HCT116 (cell line): ENCODE data around the gene FZR1. TPM values are rescaled to one million over a fixed set of nuclear protein-coding genes. Genes with fewer than 3 reads are reported as not detected.

ENCODE experiments used
- ATAC-seq: fragments of 200-7000 bp; cut with Tn5 transposase; 2 replicates; pipeline ENCODE4 v1.9.1; 2020; ENCODE audit warnings: mild to moderate bottlenecking, moderate library complexity
- BruUV-seq: library from RNA; stranded (reverse); fragments of 400-500 nt; replicated peaks from 2 replicates; lab custom pipeline; 2021; lab: Mats Ljungman, UMichigan
- CTCF ChIA-PET: fragments of 300-600 bp; sonication (Branson Sonifier 250); formaldehyde crosslinking; loops from one replicate; lab custom pipeline; 2021; ENCODE audit warnings: antibody characterized with exemption; lab: Charles Lee
- POLR2A ChIA-PET: fragments of 300-600, 350-600 bp; sonication (Branson Sonifier 250); formaldehyde crosslinking; loops from one replicate; lab custom pipeline; 2021; ENCODE audit warnings: antibody characterized with exemption; lab: Charles Lee
- RAD21 ChIA-PET, 2 experiments: fragments of 300-600 bp; sonication (Branson Sonifier 250); formaldehyde crosslinking; loops; one replicate each; lab custom pipeline; 2023; ENCODE audit warnings: low total read pairs in 2 of 2; ENCODE audit not compliant: uncharacterized antibody in 2 of 2, unreplicated experiment in 2 of 2, low non-redundant PET in 1 of 2; lab: Charles Lee
- DNase-seq: peaks from one replicate; pipeline ENCODE4 v3.0.0-alpha.2; 2010; ENCODE audit warnings: low read depth, low spot score
- H2AFZ ChIP-seq: fragments of 200-600 bp; shearing (Covaris generic), sonication (generic); 2 replicates; pipeline ENCODE4 v1.6.1; 2017; ENCODE audit warnings: low read depth, mixed run types, mixed read lengths, antibody characterized with exemption, low read length; ENCODE audit not compliant: poor library complexity, severe bottlenecking
- H3K27ac ChIP-seq: 2 replicates; pipeline ENCODE4 v1.5.1; 2012; ENCODE audit warnings: low read depth, low read length
- H3K27me3 ChIP-seq: fragments of 200-600 bp; sonication (generic); 2 replicates; pipeline ENCODE4 v1.6.1; 2016; ENCODE audit warnings: mixed run types, low read length, mixed read lengths; ENCODE audit not compliant: insufficient read depth
- H3K36me3 ChIP-seq, 2 experiments: fragments of 200-500 bp in 1 of 2; fragments of 200-600 bp in 1 of 2; sonication (Bioruptor generic) in 1 of 2; sonication (generic) in 1 of 2; 2 replicates each; pipeline versions ENCODE4 v1.5.1 to v1.6.1; 2014 to 2016; ENCODE audit warnings: low read length in 2 of 2, inconsistent platforms in 1 of 2, mixed read lengths in 1 of 2, mixed run types in 1 of 2; ENCODE audit not compliant: insufficient read depth in 2 of 2, control insufficient read depth in 1 of 2
- H3K4me1 ChIP-seq, 2 experiments: fragments of 200-600 bp in 1 of 2; sonication (generic) in 1 of 2; 2 replicates each; pipeline versions ENCODE4 v1.5.1 to v1.6.1; 2012 to 2017; ENCODE audit warnings: low read length in 2 of 2, inconsistent platforms in 1 of 2, mild to moderate bottlenecking in 1 of 2, mixed read lengths in 1 of 2, mixed run types in 1 of 2, moderate library complexity in 1 of 2; ENCODE audit not compliant: insufficient read depth in 2 of 2, control insufficient read depth in 1 of 2
- H3K4me2 ChIP-seq: fragments of 200-600 bp; sonication (generic); 2 replicates; pipeline ENCODE4 v1.6.1; 2017; ENCODE audit warnings: mixed run types, low read length, mixed read lengths
- H3K4me3 ChIP-seq, 2 experiments: fragments of 200-600 bp in 1 of 2; sonication (generic) in 1 of 2; replicated peaks in 1 of 2; 2 replicates each; pipeline ENCODE4 v1.5.1; 2011 to 2016; ENCODE audit warnings: low read length in 2 of 2, control low read depth in 1 of 2, low read depth in 1 of 2, mild to moderate bottlenecking in 1 of 2, mixed read lengths in 1 of 2, mixed run types in 1 of 2
- H3K79me2 ChIP-seq: fragments of 200-600 bp; sonication (generic); 2 replicates; pipeline ENCODE4 v1.6.1; 2017; ENCODE audit warnings: mild to moderate bottlenecking, mixed run types, low read length, moderate library complexity, mixed read lengths; ENCODE audit not compliant: insufficient read depth
- H3K9ac ChIP-seq: fragments of 200-600 bp; sonication (generic); 2 replicates; pipeline ENCODE4 v1.6.1; 2016; ENCODE audit warnings: low read length, mixed read lengths
- H3K9me2 ChIP-seq: fragments of 200-600 bp; sonication (generic), shearing (Covaris generic); 2 replicates; pipeline ENCODE4 v1.6.1; 2017; ENCODE audit warnings: mixed run types, mild to moderate bottlenecking, moderate library complexity; ENCODE audit not compliant: insufficient read depth
- H3K9me3 ChIP-seq, 2 experiments: fragments of 200-500 bp in 1 of 2; fragments of 200-600 bp in 1 of 2; sonication (Bioruptor generic) in 1 of 2; sonication (generic) in 1 of 2; 2 replicates each; pipeline ENCODE4 v1.6.1; 2014 to 2017; ENCODE audit warnings: low read length in 2 of 2, mixed read lengths in 2 of 2, inconsistent platforms in 1 of 2, low read depth in 1 of 2, mild to moderate bottlenecking in 1 of 2, mixed run types in 1 of 2, moderate library complexity in 1 of 2; ENCODE audit not compliant: control insufficient read depth in 1 of 2, insufficient read depth in 1 of 2
- H4K20me1 ChIP-seq: fragments of 200-600 bp; sonication (generic), shearing (Covaris generic); 2 replicates; pipeline ENCODE4 v1.6.1; 2017; ENCODE audit warnings: mixed run types, mild to moderate bottlenecking, moderate library complexity; ENCODE audit not compliant: insufficient read depth
- CBX3 ChIP-seq: IDR thresholded peaks from 2 replicates; pipeline ENCODE4 v1.6.1; 2012; ENCODE audit warnings: low read depth
- EGR1 ChIP-seq: IDR thresholded peaks from 2 replicates; pipeline ENCODE4 v1.6.1; 2012; ENCODE audit warnings: low read depth
- ELF1 ChIP-seq: IDR thresholded peaks from 2 replicates; pipeline ENCODE4 v1.6.1; 2012; ENCODE audit warnings: low read depth, borderline replicate concordance
- FOSL1 ChIP-seq: IDR thresholded peaks from 2 replicates; pipeline ENCODE4 v1.6.1; 2012; ENCODE audit warnings: low read depth
- JUND ChIP-seq: IDR thresholded peaks from 2 replicates; pipeline ENCODE4 v1.6.1; 2012
- POLR2AphosphoS5 ChIP-seq: IDR thresholded peaks from 2 replicates; pipeline ENCODE4 v1.6.1; 2011; ENCODE audit warnings: mild to moderate bottlenecking, low read depth, low read length, moderate library complexity
- SIN3A ChIP-seq: IDR thresholded peaks from 2 replicates; pipeline ENCODE4 v1.6.1; 2012; ENCODE audit warnings: low read depth
- SP1 ChIP-seq: IDR thresholded peaks from 2 replicates; pipeline ENCODE4 v1.6.1; 2012; ENCODE audit warnings: low read depth
- SRF ChIP-seq: IDR thresholded peaks from 2 replicates; pipeline ENCODE4 v1.6.1; 2012; ENCODE audit warnings: low read depth
- YY1 ChIP-seq: IDR thresholded peaks from 2 replicates; pipeline ENCODE4 v1.6.1; 2011; ENCODE audit warnings: low read length, low read depth, moderate library complexity, mild to moderate bottlenecking; ENCODE audit not compliant: insufficient replicate concordance; ENCODE audit errors: extremely low read depth
- ZFX ChIP-seq: fragments of 450-650 bp; IDR thresholded peaks from 2 replicates; pipeline ENCODE4 v1.6.1; 2017
- ZNF274 ChIP-seq: fragments of 200-500 bp; sonication (Bioruptor generic); IDR thresholded peaks from 2 replicates; pipeline ENCODE4 v1.6.1; 2014; ENCODE audit warnings: mild to moderate bottlenecking, low read depth, low read length, inconsistent platforms
- intact Hi-C: fragments of 100-400 bp; cut with micrococcal nuclease; formaldehyde crosslinking; loops from 2 replicates; pipeline ENCODE4 v1.10.0; 2022
- total RNA-seq: library from RNA; stranded (reverse); gene quantifications from one replicate; pipeline ENCODE4 v1.2.1, GENCODE V29; 2021; ENCODE audit not compliant: unreplicated experiment
- TF ChIP-seq, protein P1 (sequence below), 3 experiments: fragments of 200-600 bp in 1 of 3; sonication (generic) in 1 of 3; IDR thresholded peaks in 2 of 3; conservative IDR thresholded peaks in 1 of 3; 2 replicates each; pipeline ENCODE4 v1.5.1; 2012 to 2017; ENCODE audit warnings: low read depth in 2 of 3, low read length in 2 of 3, antibody characterized with exemption in 1 of 3, borderline replicate concordance in 1 of 3, control low read depth in 1 of 3, mild to moderate bottlenecking in 1 of 3, mixed read lengths in 1 of 3, mixed run types in 1 of 3, moderate library complexity in 1 of 3; ENCODE audit not compliant: insufficient read depth in 1 of 3

The FZR1 gene
- total RNA-seq, 1 experiment from 2014 or later: 60.3 TPM

DNA sequence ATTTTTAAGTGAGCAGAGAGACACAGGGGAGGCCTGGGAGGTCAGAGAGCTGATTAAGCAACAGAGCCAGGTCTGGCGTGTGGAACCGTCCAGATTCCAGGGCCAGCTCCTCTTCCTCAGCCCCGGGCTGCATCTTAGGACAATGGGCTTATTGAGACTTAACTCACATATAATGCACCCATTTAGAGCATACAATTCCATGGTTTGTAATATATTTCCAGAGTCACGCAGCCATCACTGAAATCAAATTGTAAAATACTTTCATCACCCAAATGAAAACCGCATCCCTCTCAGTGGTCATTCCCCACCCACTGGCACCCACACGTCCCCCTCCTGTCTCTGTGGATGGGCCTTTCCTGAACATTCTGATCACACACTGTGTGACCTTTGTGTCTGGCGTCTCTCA, 64.5 kb downstream of the FZR1 start (continued):
- no peak for TF ChIP-seq FOSL1

- Histone ChIP-seq H3K9ac (peak overlapping the region; percentile 100), H3K27ac (peak overlapping the region; percentile 67), H3K9me3 (no peaks in the 10 kb centered on the region), H3K4me3 (peak overlapping the region; percentile 36 to 98), H3K36me3 (peaks cover 3 to 21% of the 10 kb centered on the region in 2 experiments; a peak in 2 of 4 replicates), H3K9me2 (no peaks in the 10 kb centered on the region), H3K4me2 (peak overlapping the region; percentile 68), H2AFZ (no peak overlapping the region), H3K4me1 (peaks cover 39 to 71% of the 10 kb centered on the region in 2 experiments), H3K79me2 (peaks cover 24% of the 10 kb centered on the region; the same call in 1 of the 2 replicates), H4K20me1 (no peaks in the 10 kb centered on the region; the same call in 1 of the 2 replicates), H3K27me3 (no peaks in the 10 kb centered on the region)
- ChIA-PET POLR2A (no interaction called here), CTCF (no interaction called here), RAD21 (no interaction called here)
- peak; percentile 83 for ATAC-seq
- intact Hi-C loops: loop anchor here (10.0 kb wide), 1 partner anchor 633 kb away; no protein-coding TSS in a partner anchor
- TF ChIP-seq ZFX (no peak), ELF1 (no peak), YY1 (no peak), POLR2AphosphoS5 (peak; percentile 9; the same call in 1 of the 2 replicates), FOSL1 (no peak), SIN3A (no peak), ZNF274 (no peak), CBX3 (no peak), SRF (no peak), SP1 (peak; percentile 94), JUND (no peak), EGR1 (peak; percentile 94)
- TF ChIP-seq, protein P1, sequence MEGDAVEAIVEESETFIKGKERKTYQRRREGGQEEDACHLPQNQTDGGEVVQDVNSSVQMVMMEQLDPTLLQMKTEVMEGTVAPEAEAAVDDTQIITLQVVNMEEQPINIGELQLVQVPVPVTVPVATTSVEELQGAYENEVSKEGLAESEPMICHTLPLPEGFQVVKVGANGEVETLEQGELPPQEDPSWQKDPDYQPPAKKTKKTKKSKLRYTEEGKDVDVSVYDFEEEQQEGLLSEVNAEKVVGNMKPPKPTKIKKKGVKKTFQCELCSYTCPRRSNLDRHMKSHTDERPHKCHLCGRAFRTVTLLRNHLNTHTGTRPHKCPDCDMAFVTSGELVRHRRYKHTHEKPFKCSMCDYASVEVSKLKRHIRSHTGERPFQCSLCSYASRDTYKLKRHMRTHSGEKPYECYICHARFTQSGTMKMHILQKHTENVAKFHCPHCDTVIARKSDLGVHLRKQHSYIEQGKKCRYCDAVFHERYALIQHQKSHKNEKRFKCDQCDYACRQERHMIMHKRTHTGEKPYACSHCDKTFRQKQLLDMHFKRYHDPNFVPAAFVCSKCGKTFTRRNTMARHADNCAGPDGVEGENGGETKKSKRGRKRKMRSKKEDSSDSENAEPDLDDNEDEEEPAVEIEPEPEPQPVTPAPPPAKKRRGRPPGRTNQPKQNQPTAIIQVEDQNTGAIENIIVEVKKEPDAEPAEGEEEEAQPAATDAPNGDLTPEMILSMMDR (IDR thresholded peaks at IDR 0.05 in 2 of 3, conservative IDR thresholded peaks at IDR 0.05 in 1 of 3; ENCODE audit: borderline replicate concordance in 1 of 3, insufficient read depth in 1 of 3, low read depth in 2 of 3, low read length in 2 of 3): no peak
- TSS peak; percentile 37 for BruUV-seq
- peak; percentile 99 for DNase-seq
Observed at GRCh38 chr19:3572132-3572854, 66.2 kb downstream of the FZR1 start.
